ENCODE data around the gene WDR82. TPM values are rescaled to one million over a fixed set of nuclear protein-coding genes. Genes with fewer than 3 reads are reported as not detected.

The WDR82 gene
- total RNA-seq, 4 donors from 2014 or later = 29.7 to 44.0 (median 38.3) TPM

- Histone ChIP-seq H3K27ac (peak overlapping the region in 3 of 4 donors; percentile 40 to 84 (median 71)), H3K36me3 (peaks cover 0 to 5% (median 0%) of the 10 kb centered on the region in 3 donors), H3K4me1 (peaks cover 0 to 33% (median 12%) of the 10 kb centered on the region in 4 donors), H3K9me3 (no peaks in the 10 kb centered on the region), H3K27me3 (no peaks in the 10 kb centered on the region), H3K4me3 (no peak overlapping the region)
- peak in 2 of 3 donors; percentile 73 to 75 for DNase-seq
- TF ChIP-seq, protein P1, sequence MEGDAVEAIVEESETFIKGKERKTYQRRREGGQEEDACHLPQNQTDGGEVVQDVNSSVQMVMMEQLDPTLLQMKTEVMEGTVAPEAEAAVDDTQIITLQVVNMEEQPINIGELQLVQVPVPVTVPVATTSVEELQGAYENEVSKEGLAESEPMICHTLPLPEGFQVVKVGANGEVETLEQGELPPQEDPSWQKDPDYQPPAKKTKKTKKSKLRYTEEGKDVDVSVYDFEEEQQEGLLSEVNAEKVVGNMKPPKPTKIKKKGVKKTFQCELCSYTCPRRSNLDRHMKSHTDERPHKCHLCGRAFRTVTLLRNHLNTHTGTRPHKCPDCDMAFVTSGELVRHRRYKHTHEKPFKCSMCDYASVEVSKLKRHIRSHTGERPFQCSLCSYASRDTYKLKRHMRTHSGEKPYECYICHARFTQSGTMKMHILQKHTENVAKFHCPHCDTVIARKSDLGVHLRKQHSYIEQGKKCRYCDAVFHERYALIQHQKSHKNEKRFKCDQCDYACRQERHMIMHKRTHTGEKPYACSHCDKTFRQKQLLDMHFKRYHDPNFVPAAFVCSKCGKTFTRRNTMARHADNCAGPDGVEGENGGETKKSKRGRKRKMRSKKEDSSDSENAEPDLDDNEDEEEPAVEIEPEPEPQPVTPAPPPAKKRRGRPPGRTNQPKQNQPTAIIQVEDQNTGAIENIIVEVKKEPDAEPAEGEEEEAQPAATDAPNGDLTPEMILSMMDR (IDR thresholded peaks at IDR 0.05) = no peak
- TF ChIP-seq POLR2A (IDR thresholded peaks at IDR 0.05) = peak in 1 of 2 donors; percentile 31
These were observed 27.5 kb upstream of the WDR82 start for GRCh38 chr3:52305926-52306325.

DNA sequence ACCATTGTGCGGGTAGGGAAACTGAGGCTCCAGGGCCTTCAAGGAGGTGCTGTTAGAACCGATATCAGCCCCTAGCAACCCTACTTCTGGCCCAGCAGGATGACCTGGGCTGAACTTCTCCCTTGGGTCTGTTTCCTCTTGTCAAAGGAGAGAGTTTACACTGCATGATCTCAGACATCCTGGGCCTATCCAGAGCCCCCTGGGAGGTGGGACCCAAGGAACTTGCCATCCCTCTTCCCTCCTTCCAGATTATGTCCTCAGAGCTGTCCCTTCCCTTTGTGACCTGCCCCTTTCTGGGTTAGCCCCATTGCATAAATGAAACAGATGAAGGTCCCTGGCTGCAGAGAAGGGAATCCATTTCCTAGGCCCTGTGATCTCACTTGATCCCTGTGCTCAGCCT, 25.4 kb upstream of the WDR82 start:
- no peaks in the 10 kb centered on the region for H3K27me3 ChIP-seq
- H3K9me3 ChIP-seq = no peaks in the 10 kb centered on the region
- H3K4me1 ChIP-seq = peaks cover 0 to 50% (median 9%) of the 10 kb centered on the region in 4 donors
- no peaks in the 10 kb centered on the region for H3K36me3 ChIP-seq
- no peak overlapping the region for H3K27ac ChIP-seq
- TF ChIP-seq POLR2A (IDR thresholded peaks at IDR 0.05) = no peak
- TF ChIP-seq, protein P1 (IDR thresholded peaks at IDR 0.05) = no peak
- H3K4me3 ChIP-seq = no peak overlapping the region
- no peak for DNase-seq

DNA sequence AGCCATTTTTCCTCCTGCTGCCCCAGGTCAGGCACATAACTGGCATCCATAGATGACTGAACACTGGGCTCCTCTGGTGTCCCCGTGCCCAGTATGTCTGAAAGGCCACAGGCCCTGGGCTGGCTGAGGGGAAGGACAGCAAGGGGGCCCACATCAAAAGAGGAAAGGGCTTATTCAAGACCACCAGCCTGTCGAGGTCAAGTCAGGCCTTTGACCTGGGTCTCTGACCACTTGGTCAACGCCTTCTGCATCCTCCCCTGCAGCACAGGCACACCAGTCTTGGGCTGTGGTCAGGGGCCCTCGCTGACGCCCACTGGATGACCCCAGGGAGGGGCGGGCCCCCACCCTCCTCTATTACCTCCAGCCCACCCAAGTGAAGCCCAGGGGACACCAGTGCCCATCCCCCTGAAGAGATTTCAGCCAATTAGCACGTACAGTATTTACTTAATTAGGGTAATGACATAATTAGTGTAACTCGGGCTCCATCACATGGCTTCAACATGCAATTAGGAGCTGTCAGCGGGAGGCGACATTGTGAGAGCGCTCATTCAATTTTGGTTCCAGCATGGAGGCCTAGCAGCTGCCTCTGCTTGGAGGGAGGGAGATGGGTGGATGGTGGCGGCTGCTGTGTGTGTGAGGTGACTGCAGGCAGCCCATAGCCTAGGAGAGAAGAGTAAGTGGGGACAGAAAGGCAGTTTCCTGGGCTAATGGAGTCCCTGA, 24.1 kb upstream of the WDR82 start:
- Histone ChIP-seq H3K27ac (no peak overlapping the region), H3K36me3 (no peaks in the 10 kb centered on the region), H3K9me3 (no peaks in the 10 kb centered on the region), H3K4me3 (no peak overlapping the region), H3K4me1 (peaks cover 0 to 51% (median 4%) of the 10 kb centered on the region in 4 donors), H3K27me3 (no peaks in the 10 kb centered on the region)
- no peak for DNase-seq
- no peak for TF ChIP-seq POLR2A (IDR thresholded peaks at IDR 0.05)
- TF ChIP-seq, protein P1 (IDR thresholded peaks at IDR 0.05) = no peak

DNA sequence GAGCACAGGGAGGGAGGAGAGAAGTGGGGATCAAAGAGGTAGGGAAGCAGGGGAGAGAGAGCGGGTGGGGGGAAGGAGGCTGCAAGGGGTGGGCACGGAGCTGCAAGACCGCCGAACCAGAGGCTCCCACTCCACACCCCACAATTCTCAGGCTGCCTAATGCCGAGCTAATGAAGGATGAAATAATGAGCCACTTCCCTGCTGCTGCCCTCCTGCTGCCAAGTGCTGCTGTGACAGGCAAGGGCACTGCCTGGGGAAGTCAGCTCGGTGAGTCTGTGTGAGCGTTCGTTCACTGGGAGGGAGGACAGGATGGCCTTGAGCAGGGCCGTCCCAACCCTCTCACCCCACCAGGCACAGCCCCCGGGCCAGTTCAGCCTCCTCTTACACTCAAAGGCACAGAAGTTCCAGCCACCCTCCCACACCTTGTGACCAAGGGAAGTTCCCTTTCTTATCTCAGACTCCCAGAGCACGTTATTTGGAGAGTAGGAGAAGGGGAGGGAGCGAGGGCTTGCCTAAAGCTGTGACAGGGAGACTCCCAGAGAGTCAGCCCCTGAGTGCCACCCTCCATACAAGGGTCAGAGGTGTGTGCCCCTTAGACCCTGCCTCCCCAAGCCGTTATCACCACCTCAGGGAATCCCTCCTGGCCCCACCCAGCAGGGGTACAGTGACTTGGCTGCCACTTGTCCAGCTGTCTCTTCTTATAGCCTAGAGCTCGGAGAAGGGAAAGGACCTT, 21.6 kb upstream of the WDR82 start:
- H3K4me3 ChIP-seq = no peak overlapping the region
- peak overlapping the region in 1 of 4 donors; percentile 19 for H3K27ac ChIP-seq
- no peak for TF ChIP-seq POLR2A (IDR thresholded peaks at IDR 0.05)
- TF ChIP-seq, protein P1 (IDR thresholded peaks at IDR 0.05) = peak in 3 of 6 experiments; percentile 29 to 38 (median 38)
- no peaks in the 10 kb centered on the region for H3K36me3 ChIP-seq
- no peaks in the 10 kb centered on the region for H3K9me3 ChIP-seq
- H3K4me1 ChIP-seq = peaks cover 0 to 32% (median 0%) of the 10 kb centered on the region in 4 donors
- no peaks in the 10 kb centered on the region for H3K27me3 ChIP-seq
- DNase-seq = peak in 1 of 3 donors; percentile 66

GRCh38 chr3:52299247-52299878, 20.9 kb upstream of the WDR82 start:
- Histone ChIP-seq H3K36me3 (peaks cover 0 to 1% (median 0%) of the 10 kb centered on the region in 3 donors), H3K27ac (no peak overlapping the region), H3K27me3 (no peaks in the 10 kb centered on the region), H3K4me3 (no peak overlapping the region), H3K4me1 (peaks cover 0 to 32% (median 0%) of the 10 kb centered on the region in 4 donors), H3K9me3 (no peaks in the 10 kb centered on the region)
- DNase-seq = no peak
- TF ChIP-seq, protein P1 (IDR thresholded peaks at IDR 0.05) = no peak
- TF ChIP-seq POLR2A (IDR thresholded peaks at IDR 0.05) = no peak

Data from Peyer's patch (tissue), 4 donors.